Natural killer cell treated with Interleukin-12 subunit alpha and Interleukin-12 subunit beta and Interleukin-15 and Interleukin-18, amount 100 ng/mL, for 72 hours (primary cell): ENCODE data around the gene GSX2. TPM values are rescaled to one million over a fixed set of nuclear protein-coding genes. Genes with fewer than 3 reads are reported as not detected.

ENCODE experiments used
- ATAC-seq, 2 donors: fragments of 150-1000 bp; cut with Tn5 transposase in 1 of 2; sonication (Bioruptor Pico), chemical (Tn5 transposase) in 1 of 2; 2 replicates each; pipeline ENCODE4 v1.10.0; 2021
- DNase-seq: peaks from one replicate; pipeline ENCODE4 v3.0.0; 2022; ENCODE audit warnings: low spot score
- H3K27ac Mint-ChIP-seq, 2 donors: 1 replicate in 1 of 2; 2 replicates in 1 of 2; pipeline ENCODE4 v1.8.0; 2022; ENCODE audit warnings: mixed read lengths in 2 of 2, mild to moderate bottlenecking in 1 of 2, moderate library complexity in 1 of 2
- H3K27me3 Mint-ChIP-seq, 2 donors: 1 replicate in 1 of 2; 2 replicates in 1 of 2; pipeline ENCODE4 v1.8.0; 2022; ENCODE audit warnings: mixed read lengths in 2 of 2
- H3K36me3 Mint-ChIP-seq: one replicate; pipeline ENCODE4 v1.8.0; 2022; ENCODE audit warnings: mixed read lengths
- H3K4me1 Mint-ChIP-seq, 2 donors: 1 replicate in 1 of 2; 2 replicates in 1 of 2; pipeline ENCODE4 v1.8.0; 2022; ENCODE audit warnings: low read depth in 2 of 2, mixed read lengths in 2 of 2, mild to moderate bottlenecking in 1 of 2
- H3K4me3 Mint-ChIP-seq: one replicate; pipeline ENCODE4 v1.8.0; 2022; ENCODE audit warnings: mixed read lengths
- H3K9me3 Mint-ChIP-seq: 2 replicates; pipeline ENCODE4 v1.8.0; 2022; ENCODE audit warnings: mixed read lengths
- total RNA-seq, 2 donors: library from RNA; stranded (reverse); gene quantifications; one replicate each; pipeline ENCODE4 v1.2.3, GENCODE V29; 2022

The GSX2 gene
- total RNA-seq, 2 donors from 2014 or later: not detected

DNA sequence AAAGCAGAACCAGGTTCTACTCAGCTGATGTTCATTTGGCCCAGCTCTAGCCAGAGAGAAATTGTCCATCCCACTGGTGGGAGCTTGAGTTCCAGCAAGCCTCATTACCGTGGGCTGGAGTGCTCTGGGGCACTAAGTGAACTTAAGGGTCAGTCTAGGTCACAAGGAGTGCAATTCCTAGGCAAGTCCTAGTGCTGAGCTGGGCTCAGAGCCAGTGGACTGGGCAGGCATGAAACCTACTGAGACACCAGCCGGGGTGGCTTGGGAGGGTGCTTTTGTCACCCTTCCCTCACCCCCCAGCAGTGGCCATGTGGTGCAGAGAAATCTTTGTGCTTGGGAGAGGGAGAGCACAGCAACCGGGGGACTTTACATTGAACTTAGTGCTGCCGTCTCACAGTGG is 39.4 kb downstream of the GSX2 start:
- Mint-ChIP-seq H3K36me3 (no peaks in the 10 kb centered on the region), H3K27me3 (peaks cover 11 to 25% of the 10 kb centered on the region in 2 donors), H3K9me3 (no peaks in the 10 kb centered on the region), H3K4me3 (no peak overlapping the region), H3K27ac (no peak overlapping the region), H3K4me1 (no peaks in the 10 kb centered on the region)
- no peak for DNase-seq
- ATAC-seq: no peak

- Mint-ChIP-seq H3K27ac (no peak overlapping the region), H3K36me3 (no peaks in the 10 kb centered on the region), H3K27me3 (peaks cover 9 to 18% of the 10 kb centered on the region in 2 donors), H3K9me3 (no peaks in the 10 kb centered on the region), H3K4me3 (no peak overlapping the region), H3K4me1 (peaks cover 3 to 7% of the 10 kb centered on the region in 2 donors)
- ATAC-seq (no peak), DNase-seq (no peak)
Observed at GRCh38 chr4:54140287-54140686, 40.3 kb downstream of the GSX2 start.

GRCh38 chr4:54144199-54144598 is 44.2 kb downstream of the GSX2 start:
- H3K4me3 Mint-ChIP-seq: no peak overlapping the region
- no peaks in the 10 kb centered on the region for H3K27me3 Mint-ChIP-seq
- peaks cover 3 to 8% of the 10 kb centered on the region in 2 donors for H3K4me1 Mint-ChIP-seq
- no peak for ATAC-seq
- no peak for DNase-seq
- no peaks in the 10 kb centered on the region for H3K36me3 Mint-ChIP-seq
- peaks cover 2% of the 10 kb centered on the region for H3K9me3 Mint-ChIP-seq
- no peak overlapping the region for H3K27ac Mint-ChIP-seq

DNA sequence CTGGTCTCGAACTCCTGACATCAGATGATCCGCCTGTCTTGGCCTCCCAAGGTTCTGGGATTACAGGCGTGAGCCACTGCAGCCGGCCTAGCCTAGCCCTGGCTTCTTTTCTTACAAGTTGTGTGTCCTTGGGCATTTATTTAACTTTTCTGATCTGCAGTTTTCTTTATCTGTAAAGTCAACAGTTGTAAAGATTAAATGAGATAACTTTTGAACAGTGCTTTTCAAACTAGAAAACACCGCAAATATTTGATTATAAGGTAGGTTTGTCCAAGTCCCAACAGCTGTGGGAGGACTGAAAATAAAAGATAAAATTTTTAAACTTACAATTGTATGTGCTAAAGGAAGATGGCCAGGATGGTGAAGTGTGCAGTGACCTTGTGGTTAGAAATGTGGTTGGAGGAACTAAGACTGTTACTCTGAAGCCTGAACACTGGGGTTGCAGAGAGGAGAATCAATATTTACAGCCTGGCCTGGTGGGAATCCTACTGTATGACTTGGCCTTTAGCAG is 44.8 kb downstream of the GSX2 start:
- no peak for ATAC-seq
- Mint-ChIP-seq H3K4me3 (no peak overlapping the region), H3K27ac (no peak overlapping the region), H3K27me3 (peaks cover 0 to under 1% of the 10 kb centered on the region in 2 donors), H3K9me3 (peaks cover 3% of the 10 kb centered on the region), H3K36me3 (no peaks in the 10 kb centered on the region), H3K4me1 (peaks cover 3 to 8% of the 10 kb centered on the region in 2 donors)
- DNase-seq: no peak

DNA sequence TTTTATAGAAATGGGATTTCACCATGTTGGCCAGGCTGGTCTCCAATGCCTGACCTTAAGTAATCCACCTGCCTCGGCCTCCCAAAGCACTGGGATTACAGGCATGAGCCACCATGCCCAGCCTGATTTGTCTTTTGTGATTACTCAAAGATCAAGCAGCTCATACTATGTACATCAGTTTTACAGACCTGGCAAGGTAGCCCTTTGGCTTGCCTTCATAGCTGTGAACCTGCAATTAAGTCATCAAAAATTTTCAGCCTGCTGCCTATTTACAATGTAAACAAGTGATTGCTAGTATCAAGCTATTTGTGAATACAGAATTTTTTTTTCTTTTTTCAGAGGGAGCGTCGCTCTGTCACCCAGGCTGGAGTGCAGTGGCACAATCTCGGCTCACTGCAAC is 46.2 kb downstream of the GSX2 start:
- Mint-ChIP-seq H3K4me3 (no peak overlapping the region), H3K36me3 (no peaks in the 10 kb centered on the region), H3K9me3 (peaks cover 6% of the 10 kb centered on the region), H3K4me1 (peaks cover 3 to 8% of the 10 kb centered on the region in 2 donors), H3K27me3 (peaks cover 3 to 5% of the 10 kb centered on the region in 2 donors), H3K27ac (no peak overlapping the region)
- no peak for DNase-seq
- ATAC-seq: no peak

- ATAC-seq (peak; percentile 24 to 40), DNase-seq (no peak)
- Mint-ChIP-seq H3K27me3 (peaks cover 6 to 19% of the 10 kb centered on the region in 2 donors), H3K4me3 (no peak overlapping the region), H3K9me3 (peaks cover 6% of the 10 kb centered on the region), H3K36me3 (no peaks in the 10 kb centered on the region), H3K27ac (no peak overlapping the region), H3K4me1 (peaks cover 3 to 8% of the 10 kb centered on the region in 2 donors)
Observed at GRCh38 chr4:54149323-54149722, 49.4 kb downstream of the GSX2 start.

Other genes with a start within 250 kb of the GSX2 start
- 10 to 100 TPM; 15.2 to 31.3 TPM for gene CHIC2, start 35.6 kb upstream of the GSX2 start, total RNA-seq
- gene PDGFRA, start 129.1 kb downstream of the GSX2 start, total RNA-seq: under 1 TPM in 1 of 2 donors, not detected in 1; 0.05 TPM